ENCODE results near the gene NUTM2F.
"Not testable (repeated sequence)": the region's sequence is repeated elsewhere in the genome, so short reads cannot be mapped to it uniquely, and the experiment has no call there.

Gene NUTM2F

GRCh38 chr9:94328544-94328943 is at the start of gene NUTM2F:
NUTM2F (minus strand) TSS chr9:94328644; CDS start chr9:94328623, 21 bp downstream.
- H3K9me3 Mint-ChIP-seq; H3K27me3 Mint-ChIP-seq; H3K4me3 Mint-ChIP-seq; H3K4me1 Mint-ChIP-seq (ENCODE audit: low read depth); H3K27ac Mint-ChIP-seq; H3K36me3 Mint-ChIP-seq (ENCODE audit: low read depth); intact Hi-C loops (cut with micrococcal nuclease): not testable (repeated sequence)

GRCh38 chr9:94375197-94375596 is 46.8 kb upstream of the NUTM2F start:
- H3K36me3 Mint-ChIP-seq (ENCODE audit: low read depth); H3K4me1 Mint-ChIP-seq (ENCODE audit: low read depth); H3K9me3 Mint-ChIP-seq; intact Hi-C loops (cut with micrococcal nuclease); H3K27me3 Mint-ChIP-seq: not testable (repeated sequence)
- H3K4me3 Mint-ChIP-seq, result peak overlapping the region; percentile 72
- H3K27ac Mint-ChIP-seq, result peak overlapping the region; percentile 71

GRCh38 chr9:94374176-94375056 is 46.0 kb upstream of the NUTM2F start:
- H3K27ac Mint-ChIP-seq, result peak overlapping the region; percentile 83
- peak overlapping the region; percentile 72 for H3K4me3 Mint-ChIP-seq
- H3K9me3 Mint-ChIP-seq; H3K4me1 Mint-ChIP-seq (ENCODE audit: low read depth); intact Hi-C loops (cut with micrococcal nuclease); H3K36me3 Mint-ChIP-seq (ENCODE audit: low read depth); H3K27me3 Mint-ChIP-seq: not testable (repeated sequence)

GRCh38 chr9:94373779-94374175 is 45.3 kb upstream of the NUTM2F start:
- peak overlapping the region; percentile 72 for H3K4me3 Mint-ChIP-seq
- H3K4me1 Mint-ChIP-seq (ENCODE audit: low read depth); H3K36me3 Mint-ChIP-seq (ENCODE audit: low read depth); intact Hi-C loops (cut with micrococcal nuclease); H3K9me3 Mint-ChIP-seq; H3K27me3 Mint-ChIP-seq: not testable (repeated sequence)
- peak overlapping the region; percentile 83 for H3K27ac Mint-ChIP-seq

GRCh38 chr9:94370266-94370665 is 41.8 kb upstream of the NUTM2F start:
- H3K27ac Mint-ChIP-seq; H3K9me3 Mint-ChIP-seq; intact Hi-C loops (cut with micrococcal nuclease); H3K4me1 Mint-ChIP-seq (ENCODE audit: low read depth); H3K27me3 Mint-ChIP-seq; H3K36me3 Mint-ChIP-seq (ENCODE audit: low read depth); H3K4me3 Mint-ChIP-seq: not testable (repeated sequence)

- H3K4me3 Mint-ChIP-seq; intact Hi-C loops (cut with micrococcal nuclease); H3K9me3 Mint-ChIP-seq; H3K36me3 Mint-ChIP-seq (ENCODE audit: low read depth); H3K4me1 Mint-ChIP-seq (ENCODE audit: low read depth); H3K27me3 Mint-ChIP-seq; H3K27ac Mint-ChIP-seq: not testable (repeated sequence)
These were observed 35.7 kb upstream of the NUTM2F start for GRCh38 chr9:94364093-94364614.

GRCh38 chr9:94357158-94357557 is 28.7 kb upstream of the NUTM2F start:
- H3K4me1 Mint-ChIP-seq (ENCODE audit: low read depth); H3K27ac Mint-ChIP-seq; H3K9me3 Mint-ChIP-seq; H3K36me3 Mint-ChIP-seq (ENCODE audit: low read depth); H3K27me3 Mint-ChIP-seq; intact Hi-C loops (cut with micrococcal nuclease); H3K4me3 Mint-ChIP-seq: not testable (repeated sequence)

- H3K9me3 Mint-ChIP-seq; H3K27me3 Mint-ChIP-seq; H3K36me3 Mint-ChIP-seq (ENCODE audit: low read depth); H3K27ac Mint-ChIP-seq; intact Hi-C loops (cut with micrococcal nuclease); H3K4me1 Mint-ChIP-seq (ENCODE audit: low read depth); H3K4me3 Mint-ChIP-seq: not testable (repeated sequence)
These were observed 23.7 kb upstream of the NUTM2F start for GRCh38 chr9:94351901-94352723.

GRCh38 chr9:94348754-94349153 is 20.3 kb upstream of the NUTM2F start:
- H3K27ac Mint-ChIP-seq; H3K36me3 Mint-ChIP-seq (ENCODE audit: low read depth); H3K27me3 Mint-ChIP-seq; intact Hi-C loops (cut with micrococcal nuclease); H3K4me3 Mint-ChIP-seq; H3K9me3 Mint-ChIP-seq; H3K4me1 Mint-ChIP-seq (ENCODE audit: low read depth): not testable (repeated sequence)

GRCh38 chr9:94347451-94347850 is 19.0 kb upstream of the NUTM2F start:
- intact Hi-C loops (cut with micrococcal nuclease); H3K9me3 Mint-ChIP-seq; H3K4me3 Mint-ChIP-seq; H3K27me3 Mint-ChIP-seq; H3K36me3 Mint-ChIP-seq (ENCODE audit: low read depth); H3K4me1 Mint-ChIP-seq (ENCODE audit: low read depth): not testable (repeated sequence)
- H3K27ac Mint-ChIP-seq, result peak overlapping the region; percentile 61

GRCh38 chr9:94341703-94342102 is 13.3 kb upstream of the NUTM2F start:
- H3K27ac Mint-ChIP-seq; intact Hi-C loops (cut with micrococcal nuclease); H3K36me3 Mint-ChIP-seq (ENCODE audit: low read depth); H3K27me3 Mint-ChIP-seq; H3K9me3 Mint-ChIP-seq; H3K4me3 Mint-ChIP-seq; H3K4me1 Mint-ChIP-seq (ENCODE audit: low read depth): not testable (repeated sequence)

- not testable (repeated sequence) for H3K27ac Mint-ChIP-seq
These were observed 12.3 kb upstream of the NUTM2F start for GRCh38 chr9:94340750-94341149.

GRCh38 chr9:94339657-94340056 is 11.2 kb upstream of the NUTM2F start:
- H3K4me1 Mint-ChIP-seq (ENCODE audit: low read depth); H3K36me3 Mint-ChIP-seq (ENCODE audit: low read depth); H3K27me3 Mint-ChIP-seq; intact Hi-C loops (cut with micrococcal nuclease); H3K4me3 Mint-ChIP-seq; H3K9me3 Mint-ChIP-seq: not testable (repeated sequence)
- H3K27ac Mint-ChIP-seq, result peak overlapping the region; percentile 34

More at GRCh38 chr9:94340750-94341149, 12.3 kb upstream of the NUTM2F start:
- H3K9me3 Mint-ChIP-seq; H3K27me3 Mint-ChIP-seq; H3K36me3 Mint-ChIP-seq (ENCODE audit: low read depth); H3K4me1 Mint-ChIP-seq (ENCODE audit: low read depth); intact Hi-C loops (cut with micrococcal nuclease); H3K4me3 Mint-ChIP-seq: not testable (repeated sequence)

- H3K4me3 Mint-ChIP-seq; H3K36me3 Mint-ChIP-seq (ENCODE audit: low read depth); H3K27me3 Mint-ChIP-seq; H3K27ac Mint-ChIP-seq; H3K9me3 Mint-ChIP-seq; H3K4me1 Mint-ChIP-seq (ENCODE audit: low read depth); intact Hi-C loops (cut with micrococcal nuclease): not testable (repeated sequence)
These were observed 10.3 kb upstream of the NUTM2F start for GRCh38 chr9:94338723-94339122.

Measured in dendritic cell treated with granulocyte-macrophage colony-stimulating factor and Interleukin-4, amounts not matched to agents 40 ng/mL and 50 ng/mL, for 4 days (primary cell).